OCI-M2 (cell line): ENCODE results near the gene LYSMD4.
A peak's percentile ranks its signal among the peaks of the same experiment; 100 is the strongest.

Experiments used
- DNase-seq: peaks from one replicate; lab custom pipeline; 2025; ENCODE audit not compliant: unreplicated experiment; lab: John Stamatoyannopoulos, UW

LYSMD4 gene

GRCh38 chr15:99731336-99732123 is 1.7 kb downstream of the LYSMD4 start:
- no peak for DNase-seq

DNA sequence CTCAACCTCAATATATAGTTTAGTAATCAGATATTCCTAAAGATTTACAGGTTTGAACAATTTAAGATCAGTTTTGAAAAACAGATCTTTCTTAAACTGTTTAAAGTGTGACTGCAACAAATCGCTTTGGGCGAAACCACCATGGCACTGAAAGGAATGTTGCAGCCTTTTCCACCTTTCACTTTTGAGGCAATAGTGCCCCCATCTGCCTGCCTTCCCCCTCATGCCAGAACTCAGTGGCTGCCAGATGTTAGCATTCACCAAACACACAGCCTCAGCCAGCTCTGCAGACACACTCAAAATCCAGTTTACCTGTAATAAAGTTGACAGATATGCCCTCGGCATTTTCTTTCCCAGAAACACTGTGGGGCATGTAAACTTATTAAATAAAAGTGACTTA is 3.3 kb downstream of the LYSMD4 start:
- DNase-seq, result no peak

- no peak for DNase-seq
Measured at GRCh38 chr15:99729327-99729726, 3.9 kb downstream of the LYSMD4 start.

DNA sequence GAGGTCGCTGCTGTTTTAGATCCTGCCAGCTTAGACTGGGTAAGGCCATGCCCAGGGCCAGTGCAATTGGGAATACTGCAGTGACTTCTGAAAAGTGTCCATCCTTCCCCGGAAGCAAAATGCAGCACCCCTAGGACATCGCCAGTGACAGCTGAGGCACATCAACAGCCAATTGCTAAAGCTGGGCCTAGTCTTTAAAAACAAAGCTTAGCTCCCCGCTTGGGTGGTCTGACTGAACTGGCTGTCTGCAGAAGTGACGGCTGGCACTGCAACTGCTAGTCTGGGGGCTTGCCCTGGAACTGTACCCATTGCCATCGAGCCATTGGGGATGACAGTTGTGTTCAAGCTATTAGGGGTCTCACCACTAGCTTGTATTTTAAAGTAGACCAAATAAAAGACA is 4.3 kb downstream of the LYSMD4 start:
- no peak for DNase-seq

GRCh38 chr15:99727733-99728132 is 5.5 kb downstream of the LYSMD4 start:
- no peak for DNase-seq

- no peak for DNase-seq
Measured at GRCh38 chr15:99727330-99727729, 5.9 kb downstream of the LYSMD4 start.

- no peak for DNase-seq
Measured at GRCh38 chr15:99726333-99726732, 6.9 kb downstream of the LYSMD4 start.

DNA sequence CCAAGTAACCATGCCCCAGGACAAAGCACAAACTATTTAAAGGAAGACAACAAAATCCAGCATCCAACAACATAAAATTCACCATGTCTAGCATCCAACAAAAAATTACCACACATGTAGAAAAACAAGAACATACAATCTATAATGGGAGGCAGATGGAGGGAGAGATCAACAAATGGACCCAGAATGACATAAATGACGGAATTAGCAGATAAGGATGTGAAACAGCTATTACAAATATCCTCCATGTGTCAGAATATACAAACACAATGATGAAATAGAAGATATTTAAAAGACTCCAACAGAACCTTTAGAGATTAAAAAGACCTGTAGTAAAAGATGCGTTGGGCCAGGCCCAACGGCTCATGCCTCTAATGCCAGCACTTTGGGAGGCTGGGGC is 10.8 kb downstream of the LYSMD4 start:
- no peak for DNase-seq

- DNase-seq, result no peak
Measured at GRCh38 chr15:99721896-99722295, 11.3 kb downstream of the LYSMD4 start.

GRCh38 chr15:99721104-99721778 is 12.0 kb downstream of the LYSMD4 start:
- no peak for DNase-seq

- DNase-seq, result no peak
Measured at GRCh38 chr15:99720533-99720932, 12.7 kb downstream of the LYSMD4 start.

DNA sequence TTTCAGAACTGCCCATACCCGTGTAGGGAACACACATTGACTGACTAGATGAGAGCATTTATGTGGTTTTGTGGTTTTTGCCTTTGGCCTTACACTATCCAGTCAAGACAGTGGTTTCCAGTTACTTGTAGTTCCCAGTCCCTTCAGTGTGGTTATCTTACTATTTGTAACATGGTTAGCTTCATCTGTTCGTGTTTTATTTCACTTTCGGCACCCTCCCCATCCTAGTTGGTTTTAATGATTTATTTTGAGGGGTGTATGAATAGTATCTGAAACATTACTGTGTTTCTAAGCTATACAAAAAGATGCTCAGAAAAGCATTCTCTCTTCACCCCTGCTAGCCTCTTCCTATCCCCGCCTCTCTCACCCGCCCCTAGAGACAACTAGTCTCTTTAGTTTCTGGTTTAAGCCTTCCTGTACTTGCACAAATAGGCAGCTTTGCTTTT is 14.1 kb downstream of the LYSMD4 start:
- peak; percentile 26 for DNase-seq

DNA sequence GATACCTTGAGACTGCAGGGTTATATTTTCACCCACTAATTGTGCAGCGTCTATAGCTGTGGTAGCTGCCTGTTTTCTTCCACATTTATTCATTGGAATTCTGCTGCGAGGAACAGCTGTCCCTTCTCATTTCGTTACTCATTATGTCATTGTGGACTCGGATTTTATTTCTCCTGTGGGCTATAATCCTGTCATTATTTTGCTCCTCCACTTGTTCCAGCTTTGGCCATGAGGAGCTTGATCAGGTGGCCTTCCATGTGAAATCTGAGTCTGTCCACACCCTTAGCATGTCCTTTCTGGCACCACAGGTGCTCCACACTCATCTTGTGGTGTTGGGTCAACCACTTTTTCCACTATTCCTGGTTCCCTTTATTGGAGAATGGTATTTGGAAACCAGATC is 14.8 kb downstream of the LYSMD4 start:
- DNase-seq, result no peak

DNA sequence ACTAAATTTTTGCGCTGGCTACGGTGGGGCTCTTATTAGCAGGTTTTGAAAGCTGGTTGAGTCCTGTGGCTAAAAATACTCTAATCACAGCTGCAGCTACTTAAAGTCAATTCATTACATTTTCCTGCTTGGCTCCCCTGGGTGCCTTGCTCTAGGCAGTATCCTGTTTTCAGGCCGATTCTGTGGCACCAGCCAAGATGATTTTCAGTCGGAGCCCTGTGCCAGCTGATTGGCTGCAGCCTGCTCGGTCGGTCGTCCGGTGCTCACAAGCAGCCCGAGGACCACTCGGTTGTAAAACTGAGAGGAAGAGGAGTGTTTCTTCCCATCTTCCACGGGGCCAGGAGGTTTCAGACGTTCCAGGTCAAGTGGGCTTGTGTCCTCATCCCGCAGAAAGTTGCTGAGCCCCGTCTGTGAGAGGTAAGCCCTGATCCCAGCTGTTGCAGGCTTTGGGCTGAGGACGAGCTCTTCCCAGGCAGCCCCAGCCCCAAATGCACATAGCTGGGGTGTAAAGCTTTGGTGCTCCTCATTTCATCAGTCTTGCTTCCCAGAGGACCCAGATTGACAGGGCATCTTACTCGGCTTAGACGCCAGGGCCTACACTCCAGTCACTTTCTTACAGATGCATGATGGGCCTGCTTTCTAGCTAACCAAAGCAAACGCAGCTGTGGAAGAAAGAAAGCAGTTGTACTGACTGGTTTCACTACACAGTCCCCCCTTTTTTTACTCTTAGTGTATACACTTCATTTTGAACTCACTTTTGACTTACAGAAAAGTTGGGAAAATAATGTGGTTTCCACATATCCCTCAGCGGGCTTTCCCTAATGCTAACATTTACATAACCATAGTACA is 15.9 kb downstream of the LYSMD4 start:
- DNase-seq, result no peak

DNA sequence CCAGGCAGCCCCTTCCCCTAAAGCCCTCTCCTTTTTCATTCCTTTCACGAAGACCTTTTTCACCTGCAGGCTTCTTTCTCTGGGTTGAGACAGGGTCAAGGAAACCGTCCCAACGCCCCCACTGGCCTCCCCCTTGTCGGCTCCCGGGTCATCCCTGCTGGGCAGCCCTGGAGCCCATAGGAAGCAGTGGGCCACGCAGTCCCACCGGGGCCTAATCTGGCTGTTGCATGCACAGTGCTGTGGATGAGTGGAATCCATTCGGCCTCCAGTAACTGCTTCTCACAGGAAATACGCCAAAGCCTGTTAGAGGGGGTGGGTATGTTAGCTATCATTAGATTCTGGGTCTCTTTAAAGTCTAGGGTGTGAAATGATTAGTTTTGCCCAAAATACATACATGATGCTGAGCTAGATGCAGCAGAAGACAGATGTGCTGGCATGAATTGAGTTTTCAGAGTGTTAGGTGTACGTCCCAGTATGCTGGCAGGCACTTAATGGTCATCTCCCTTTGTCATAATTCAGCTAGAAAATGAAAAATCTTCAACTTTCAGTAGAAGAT is 16.6 kb downstream of the LYSMD4 start:
- DNase-seq, result no peak

GRCh38 chr15:99712415-99712814 is 20.8 kb downstream of the LYSMD4 start:
- DNase-seq, result no peak

DNA sequence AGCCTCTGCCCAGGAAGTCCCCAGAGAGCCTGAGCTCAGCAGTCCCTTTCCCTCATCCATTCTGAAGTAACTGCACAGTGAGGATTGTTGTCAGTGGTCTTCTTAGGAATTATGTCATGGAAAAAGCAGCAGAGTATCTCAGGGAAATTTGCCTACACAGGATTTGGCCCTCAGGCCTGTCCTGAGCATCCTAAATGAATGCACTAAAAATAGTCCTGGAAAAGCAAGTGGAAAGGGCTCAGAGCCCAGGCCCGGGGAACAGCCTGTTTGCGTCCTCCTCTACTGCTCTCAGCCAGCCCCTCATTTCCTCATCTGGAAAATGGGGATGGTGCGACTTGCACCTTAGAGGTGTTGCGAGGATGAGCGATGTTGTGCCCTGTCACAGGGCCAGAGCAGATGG is 21.6 kb downstream of the LYSMD4 start:
- no peak for DNase-seq

DNA sequence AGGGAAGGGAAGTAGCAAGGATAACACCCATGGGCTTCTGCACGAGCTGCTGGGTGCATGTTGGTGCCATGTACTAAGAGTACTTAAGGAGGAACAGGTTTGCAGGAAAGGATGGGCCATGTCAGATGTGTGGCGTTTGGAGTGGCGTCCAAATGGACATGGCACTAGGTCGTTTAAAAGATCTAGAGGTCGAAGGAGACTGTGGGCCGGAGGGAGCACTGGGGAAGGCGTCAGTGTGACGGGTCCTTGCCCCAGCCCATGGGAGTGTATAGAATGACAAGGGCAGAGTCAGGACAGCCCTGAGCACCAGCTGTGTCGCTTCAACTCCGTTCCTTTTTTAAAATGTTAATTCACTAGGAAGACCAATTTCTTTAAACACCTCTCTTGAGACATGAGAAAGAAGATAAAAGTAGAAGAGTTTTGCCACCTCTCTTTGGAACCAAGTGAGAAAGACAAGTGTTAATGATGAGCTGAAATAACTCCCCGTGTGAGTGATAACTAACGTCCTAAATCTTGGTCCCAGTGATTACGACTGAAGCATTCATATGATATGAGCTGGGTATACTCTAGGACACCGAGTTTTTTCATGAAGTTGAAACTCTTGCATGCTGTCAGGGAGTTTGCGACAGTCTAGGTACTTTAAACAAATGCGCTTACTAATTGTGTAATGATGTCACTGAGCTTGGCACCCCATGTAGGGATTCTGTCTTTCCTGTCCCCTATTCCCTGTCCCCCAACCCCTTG is 23.8 kb downstream of the LYSMD4 start:
- no peak for DNase-seq

- DNase-seq, result no peak
Measured at GRCh38 chr15:99708563-99708962, 24.7 kb downstream of the LYSMD4 start.

GRCh38 chr15:99707473-99708270 is 25.6 kb downstream of the LYSMD4 start:
- no peak for DNase-seq
